IMR-90 (cell line): Measurements from ENCODE around the gene DCAF11. TPM values are rescaled to one million over a fixed set of nuclear protein-coding genes. Genes with fewer than 3 reads are reported as not detected.

Experiments used
- CTCF ChIP-seq: conservative IDR thresholded peaks from 2 replicates; pipeline ENCODE4 v1.5.1; 2012; ENCODE audit warnings: mild to moderate bottlenecking, low read depth, low read length, improper control_type of control experiment
- FOS ChIP-seq: fragments of 150-350 bp; IDR thresholded peaks from 2 replicates; pipeline ENCODE4 v1.6.1; 2016; ENCODE audit warnings: low read depth, low read length
- POLR2A ChIP-seq: IDR thresholded peaks from 2 replicates; pipeline ENCODE4 v1.6.1; 2012; ENCODE audit warnings: mild to moderate bottlenecking, low read depth, low read length
- polyA plus RNA-seq, 3 experiments: library from polyadenylated mRNA; depleted of rRNA; stranded (reverse); fragments of >200 nt; gene quantifications; 2 replicates each; pipeline ENCODE4 v1.2.3, GENCODE V29; 2012; ENCODE audit warnings: low replicate concordance in 1 of 3
- total RNA-seq: library from RNA; depleted of rRNA; stranded (reverse); fragments of >200 nt; gene quantifications from 2 replicates; pipeline ENCODE4 v1.2.3, GENCODE V29; 2012

The DCAF11 gene
- total and polyA plus RNA-seq, 2 of the 4 experiments (the other 2 are of a cell fraction): 21.0 to 52.0 TPM

GRCh38 chr14:24092505-24093206 lies 21.9 kb upstream of the DCAF11 start (continued):
- TF ChIP-seq CTCF (no peak), POLR2A (no peak), FOS (no peak)
